Activated T-cell treated with anti-CD3 and anti-CD28 coated beads for 48 hours (primary cell): ENCODE results near the gene HSD17B12.
"Not testable (repeated sequence)": the region's sequence is repeated elsewhere in the genome, so short reads cannot be mapped to it uniquely, and the experiment has no call there.

Experiments used
- DNase-seq: peaks from one replicate; pipeline ENCODE4 v3.0.0-alpha.2; 2020; ENCODE audit warnings: low read depth

Gene HSD17B12

DNA sequence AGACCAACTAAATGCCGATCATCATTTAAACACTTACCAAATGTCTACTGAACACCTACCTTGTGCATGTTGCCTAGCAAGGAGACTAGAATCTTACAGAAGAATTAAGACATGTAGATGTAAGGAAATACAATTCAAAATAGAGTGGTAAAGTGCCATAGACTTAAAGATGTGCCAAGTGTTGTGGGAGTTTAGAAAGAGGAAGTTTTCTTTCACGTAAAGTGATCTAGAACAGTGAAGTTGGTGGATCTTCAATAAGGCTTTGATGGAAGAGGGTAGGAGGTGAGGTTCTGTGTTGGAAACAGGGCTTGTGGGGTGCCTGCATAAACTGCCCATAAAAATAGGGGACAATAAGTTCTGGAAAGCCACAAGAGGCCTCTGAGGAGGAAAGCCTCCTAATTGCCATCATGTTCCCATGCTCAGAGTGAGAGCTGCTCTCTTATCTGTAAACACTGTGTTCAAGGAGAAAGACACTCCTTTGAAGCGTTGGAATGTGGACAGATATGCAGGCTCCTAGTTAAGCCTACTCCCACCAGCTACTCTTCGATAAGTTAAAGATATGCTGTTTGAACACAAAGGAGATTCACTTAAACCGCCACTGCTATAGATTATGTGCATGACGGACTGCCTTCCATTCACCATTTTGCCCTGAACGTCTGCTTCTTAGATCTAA, 66.7 kb downstream of the HSD17B12 start:
- no peak for DNase-seq

DNA sequence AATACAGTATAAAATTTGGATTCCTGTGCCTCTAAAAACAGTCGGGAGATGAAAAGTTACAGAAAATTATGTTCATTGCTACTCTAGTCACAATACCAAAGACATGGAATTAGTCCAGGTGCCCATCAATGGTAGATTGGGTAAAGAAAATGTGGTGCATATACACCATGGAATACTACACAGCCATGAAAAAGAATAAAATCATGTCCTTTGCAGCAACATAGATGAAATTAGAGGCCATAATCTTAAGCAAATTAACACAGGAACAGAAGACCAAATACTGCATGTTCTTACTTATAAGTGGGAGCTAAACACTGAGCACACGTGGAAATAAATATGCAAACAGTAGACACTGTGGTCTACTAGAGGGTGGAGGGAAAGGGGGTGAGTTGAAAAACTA, 67.6 kb downstream of the HSD17B12 start:
- no peak for DNase-seq

DNA sequence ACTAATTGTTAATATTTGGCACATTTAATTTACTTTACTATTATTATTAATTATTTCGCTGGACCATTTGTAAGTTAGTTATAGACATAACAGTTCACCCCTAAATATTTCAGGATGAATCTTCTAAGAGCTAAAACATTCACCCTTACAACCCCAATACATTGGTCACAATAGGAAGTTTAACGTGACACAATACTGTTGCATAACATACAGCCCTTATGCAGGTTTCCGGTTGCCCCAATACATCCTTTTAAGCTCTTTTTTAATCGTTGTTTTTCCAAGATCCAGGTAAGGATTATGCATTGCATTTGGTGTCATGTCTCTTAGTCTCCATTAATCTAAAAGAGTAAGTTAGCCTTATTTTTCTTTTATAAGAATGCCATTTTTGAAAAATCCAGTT, 71.2 kb downstream of the HSD17B12 start:
- no peak for DNase-seq

DNA sequence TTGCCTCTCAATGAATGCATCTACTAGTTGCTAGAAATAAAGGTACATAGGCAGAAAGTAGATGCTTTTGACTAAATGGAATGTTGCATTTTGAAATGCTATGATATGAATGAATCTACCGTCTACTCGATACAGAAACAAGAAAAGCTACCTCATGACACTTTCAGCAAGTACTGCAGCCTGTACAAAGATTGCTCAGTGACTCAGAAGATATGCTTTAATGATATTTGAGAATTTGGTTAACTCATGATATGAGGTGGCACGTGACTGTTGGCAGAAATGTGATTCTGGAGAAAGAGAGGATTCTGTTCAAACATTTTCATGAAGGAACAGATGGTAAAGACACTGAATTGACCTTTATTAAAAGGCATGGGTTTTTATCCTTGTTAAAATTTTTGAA, 76.0 kb downstream of the HSD17B12 start:
- no peak for DNase-seq

GRCh38 chr11:43758927-43759326, 78.4 kb downstream of the HSD17B12 start:
- DNase-seq, result no peak

DNA sequence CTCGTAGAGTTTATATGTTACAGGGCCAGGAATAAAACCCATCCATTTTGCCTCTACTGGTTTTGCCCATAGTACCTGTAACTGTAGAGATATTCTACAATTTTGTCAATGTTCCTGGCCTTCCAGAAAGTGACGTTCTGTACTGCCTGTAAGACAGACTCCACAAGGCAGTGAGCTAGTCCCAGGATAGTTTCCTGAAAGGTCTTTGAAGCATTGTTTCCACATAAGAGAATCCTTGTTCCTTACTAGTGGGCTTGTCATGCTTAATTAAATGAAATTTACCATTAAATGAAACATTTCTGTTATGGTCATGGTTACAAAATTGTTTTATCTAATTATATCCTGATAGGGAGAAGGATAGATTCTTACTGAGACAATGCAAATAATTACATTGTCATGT, 80.4 kb downstream of the HSD17B12 start:
- DNase-seq, result no peak

- DNase-seq, result no peak
Observed at GRCh38 chr11:43765194-43765593, 84.7 kb downstream of the HSD17B12 start.

GRCh38 chr11:43768654-43769053, 88.1 kb downstream of the HSD17B12 start:
- not testable (repeated sequence) for DNase-seq

DNA sequence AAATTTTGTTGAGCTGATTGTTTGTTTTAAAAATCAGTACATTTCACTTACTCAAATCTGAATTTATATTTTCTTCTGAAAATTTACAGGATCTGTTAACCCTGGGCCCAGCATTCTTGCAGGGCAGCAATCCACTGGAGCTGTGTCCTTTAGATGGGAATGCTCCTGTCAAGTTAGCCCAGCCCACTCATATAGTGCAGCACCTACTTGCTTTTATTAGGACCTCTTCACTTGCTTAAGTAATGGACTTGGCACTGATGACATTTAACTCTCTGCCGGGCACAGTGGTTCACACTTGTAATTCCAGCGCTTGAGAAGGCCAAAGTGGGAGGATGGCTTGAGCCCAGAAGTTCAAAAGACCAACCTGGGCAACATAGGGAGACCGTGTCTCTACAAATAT, 89.6 kb downstream of the HSD17B12 start:
- DNase-seq, result no peak

- no peak for DNase-seq
Observed at GRCh38 chr11:43772733-43773132, 92.2 kb downstream of the HSD17B12 start.

DNA sequence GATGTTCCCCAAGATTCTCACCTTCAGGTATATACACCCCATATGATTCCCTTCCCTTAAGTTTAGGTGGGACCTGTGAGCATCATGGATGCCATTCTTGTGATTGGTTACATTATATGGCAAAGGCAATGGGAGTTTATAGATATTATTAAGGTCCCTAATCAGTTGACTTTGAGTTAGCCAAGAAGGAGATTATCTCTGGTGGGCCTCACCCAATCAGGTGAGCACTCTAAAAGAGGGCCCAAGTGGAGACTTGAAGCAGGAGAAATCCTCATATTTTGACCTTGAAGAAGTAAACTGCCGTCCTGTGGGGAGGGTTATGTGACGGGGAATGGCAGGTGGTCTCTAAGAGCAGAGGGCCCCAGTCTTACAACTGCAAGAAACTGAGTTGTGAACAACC, 94.2 kb downstream of the HSD17B12 start:
- no peak for DNase-seq

- DNase-seq, result no peak
Observed at GRCh38 chr11:43779306-43779705, 98.8 kb downstream of the HSD17B12 start.

DNA sequence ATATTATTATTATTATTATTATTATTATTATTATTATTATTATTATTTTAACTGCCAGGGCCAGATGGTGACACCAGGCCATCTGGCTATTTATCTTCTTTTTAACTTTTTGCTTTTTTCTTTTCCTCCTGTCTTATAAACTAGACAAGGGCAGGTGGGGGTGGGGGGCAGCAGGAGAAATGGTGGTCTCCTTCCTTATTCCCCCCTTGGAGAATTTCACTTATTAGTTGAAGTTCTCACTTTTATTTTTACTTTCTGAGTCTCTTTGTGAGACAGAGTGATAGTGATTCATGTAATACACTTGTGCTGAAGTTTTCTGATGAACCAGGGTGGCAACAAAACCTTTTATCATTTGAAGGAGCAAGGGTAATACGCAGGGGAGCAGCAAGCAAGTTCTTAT, 103.8 kb downstream of the HSD17B12 start:
- no peak for DNase-seq

DNA sequence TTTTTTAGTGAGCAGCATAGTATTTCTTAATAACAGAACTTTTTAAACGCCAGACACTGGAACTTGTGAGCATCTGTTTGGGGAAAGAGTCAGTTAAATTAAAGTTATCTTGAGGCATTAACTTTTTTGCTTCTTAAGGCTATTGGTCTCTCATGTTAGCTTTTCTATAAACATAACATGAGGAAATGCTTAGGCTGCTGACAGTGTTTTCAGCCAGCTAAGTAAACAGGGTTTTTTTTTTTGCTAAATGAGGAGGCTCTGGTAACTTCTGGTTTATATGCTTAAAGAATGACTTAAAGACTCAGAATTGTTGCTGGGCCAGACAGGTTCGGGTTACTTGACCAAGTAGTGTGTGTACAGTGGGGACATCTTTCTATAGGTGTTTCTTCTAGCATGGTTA, 104.3 kb downstream of the HSD17B12 start:
- no peak for DNase-seq

GRCh38 chr11:43785318-43785717, 104.8 kb downstream of the HSD17B12 start:
- DNase-seq, result no peak

DNA sequence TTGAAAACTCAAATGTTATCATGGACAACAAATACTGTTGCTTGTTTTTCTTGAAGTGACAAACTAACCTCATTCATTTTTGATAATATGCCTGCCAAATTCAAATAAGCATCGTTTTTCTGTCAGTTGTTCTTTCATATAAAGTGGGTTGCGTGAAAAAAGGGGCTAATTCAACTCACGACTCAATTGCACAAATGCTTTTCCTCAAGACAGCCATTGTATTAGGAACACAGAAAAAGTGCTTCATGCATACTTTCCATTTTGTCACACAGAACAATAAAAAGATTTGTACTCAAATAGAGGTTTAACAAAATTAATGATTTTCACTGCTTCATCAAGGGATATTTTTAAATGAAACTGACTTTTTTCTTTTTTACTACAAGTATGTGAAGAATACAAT, 105.5 kb downstream of the HSD17B12 start:
- no peak for DNase-seq

- no peak for DNase-seq
Observed at GRCh38 chr11:43787824-43788223, 107.3 kb downstream of the HSD17B12 start.

- DNase-seq, result no peak
Observed at GRCh38 chr11:43788421-43788820, 107.9 kb downstream of the HSD17B12 start.

DNA sequence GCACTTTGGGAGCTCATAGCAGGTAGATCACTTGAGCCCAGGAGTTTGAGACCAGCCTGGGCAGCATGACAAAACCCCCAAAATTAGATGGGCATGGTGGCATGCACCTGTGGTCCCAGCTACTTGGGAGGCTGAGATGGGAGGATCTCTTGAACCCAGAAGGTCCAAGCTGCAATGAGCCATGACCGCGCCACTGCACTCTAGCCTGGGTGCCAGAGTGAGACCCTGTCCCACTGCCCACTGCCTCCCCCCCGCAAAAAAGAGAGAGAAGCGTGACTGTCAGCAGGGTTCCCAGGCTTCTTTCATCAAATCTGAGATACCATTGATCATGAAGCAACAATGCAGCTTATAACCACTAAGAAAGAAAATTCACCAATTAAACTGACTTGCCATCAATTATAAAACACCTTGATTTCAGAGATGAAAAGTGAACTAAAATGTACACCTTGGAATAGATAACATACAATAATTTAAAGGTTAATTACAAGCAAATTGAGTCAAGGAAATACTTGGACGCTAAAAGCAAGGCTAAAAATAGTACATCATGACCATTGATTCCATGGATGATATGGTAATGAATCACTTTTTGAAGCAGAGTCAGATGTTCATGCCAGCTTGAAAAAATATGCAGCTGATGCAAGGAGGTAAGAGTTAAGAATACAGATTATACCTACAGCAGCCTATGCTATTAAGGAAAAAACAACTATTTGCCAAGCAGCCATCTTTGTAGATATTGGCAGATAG, 109.3 kb downstream of the HSD17B12 start:
- no peak for DNase-seq

DNA sequence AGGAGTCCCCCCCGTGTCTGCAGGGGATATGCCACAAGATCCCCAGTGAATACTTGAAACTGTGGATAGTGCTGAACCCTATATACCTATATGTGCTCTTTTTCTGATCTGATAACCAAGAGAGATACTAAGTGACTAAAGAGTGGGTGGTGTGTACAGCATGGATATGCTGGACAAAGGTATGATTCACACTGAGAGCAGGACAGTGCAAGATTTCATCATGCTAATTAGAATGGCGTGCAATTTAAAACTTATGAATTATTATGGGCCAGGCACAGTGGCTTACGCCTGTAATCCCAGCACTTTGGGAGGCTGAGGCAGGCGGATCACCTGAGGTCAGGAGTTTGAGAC, 109.9 kb downstream of the HSD17B12 start:
- no peak for DNase-seq

- DNase-seq, result no peak
Observed at GRCh38 chr11:43797337-43797736, 116.8 kb downstream of the HSD17B12 start.

GRCh38 chr11:43797866-43798265, 117.3 kb downstream of the HSD17B12 start:
- DNase-seq, result no peak

- no peak for DNase-seq
Observed at GRCh38 chr11:43802509-43802908, 122.0 kb downstream of the HSD17B12 start.

DNA sequence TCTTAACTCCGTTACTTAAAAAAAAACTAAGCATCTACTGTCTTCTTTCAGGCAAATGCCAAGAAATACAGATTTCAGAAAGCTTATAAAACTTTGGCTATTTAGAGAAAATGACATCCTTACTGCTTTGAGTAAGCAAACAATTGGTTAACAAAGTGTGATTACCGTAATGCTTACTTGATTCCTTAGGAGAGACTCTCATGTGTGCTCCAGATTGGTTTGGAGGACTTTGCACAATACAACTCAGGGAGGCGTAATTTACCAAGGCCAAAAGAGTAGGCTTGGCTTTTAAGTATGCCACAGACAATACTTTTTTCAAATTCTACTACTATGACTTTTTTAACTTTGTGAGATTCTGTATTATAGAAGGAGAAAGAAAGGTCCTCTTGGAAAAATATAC, 123.2 kb downstream of the HSD17B12 start:
- DNase-seq, result no peak
